ENCODE results near the gene FGF19.

The FGF19 gene

GRCh38 chr11:69685348-69685747 is 18.5 kb downstream of the FGF19 start:
- DNase-seq, result no peak
- no peak for TF ChIP-seq CTCF (IDR thresholded peaks at IDR 0.05; ENCODE audit: low read depth, low read length)
- Histone ChIP-seq H3K9me3 (ENCODE audit: severe bottlenecking) (no peaks in the 10 kb centered on the region), H3K4me3 (ENCODE audit: low read depth, low read length) (no peak overlapping the region), H3K27me3 (ENCODE audit: insufficient read depth, low read depth, severe bottlenecking) (peaks cover 5% of the 10 kb centered on the region), H3K36me3 (no peaks in the 10 kb centered on the region), H3K27ac (no peak overlapping the region)

GRCh38 chr11:69684651-69685050 is 19.2 kb downstream of the FGF19 start:
- no peak for DNase-seq
- no peaks in the 10 kb centered on the region for H3K9me3 ChIP-seq (ENCODE audit: severe bottlenecking)
- H3K4me3 ChIP-seq (ENCODE audit: low read depth, low read length), result no peak overlapping the region
- H3K27me3 ChIP-seq (ENCODE audit: insufficient read depth, low read depth, severe bottlenecking), result peaks cover 5% of the 10 kb centered on the region
- H3K36me3 ChIP-seq, result no peaks in the 10 kb centered on the region
- no peak overlapping the region for H3K27ac ChIP-seq
- TF ChIP-seq CTCF (IDR thresholded peaks at IDR 0.05; ENCODE audit: low read depth, low read length), result no peak

- no peak overlapping the region for H3K27ac ChIP-seq
- H3K9me3 ChIP-seq (ENCODE audit: severe bottlenecking), result no peaks in the 10 kb centered on the region
- peaks cover 5% of the 10 kb centered on the region for H3K27me3 ChIP-seq (ENCODE audit: insufficient read depth, low read depth, severe bottlenecking)
- TF ChIP-seq CTCF (IDR thresholded peaks at IDR 0.05; ENCODE audit: low read depth, low read length), result peak; percentile 77
- H3K36me3 ChIP-seq, result no peaks in the 10 kb centered on the region
- H3K4me3 ChIP-seq (ENCODE audit: low read depth, low read length), result no peak overlapping the region
- DNase-seq, result peak; percentile 61
These were observed 20.0 kb downstream of the FGF19 start for GRCh38 chr11:69683764-69684333.

GRCh38 chr11:69682681-69683326 is 21.0 kb downstream of the FGF19 start:
- no peak for DNase-seq
- H3K27me3 ChIP-seq (ENCODE audit: insufficient read depth, low read depth, severe bottlenecking), result peaks cover 5% of the 10 kb centered on the region
- no peak for TF ChIP-seq CTCF (IDR thresholded peaks at IDR 0.05; ENCODE audit: low read depth, low read length)
- H3K27ac ChIP-seq, result no peak overlapping the region
- H3K36me3 ChIP-seq, result no peaks in the 10 kb centered on the region
- H3K9me3 ChIP-seq (ENCODE audit: severe bottlenecking), result no peaks in the 10 kb centered on the region
- H3K4me3 ChIP-seq (ENCODE audit: low read depth, low read length), result no peak overlapping the region

GRCh38 chr11:69682221-69682620 is 21.6 kb downstream of the FGF19 start:
- no peak for TF ChIP-seq CTCF (IDR thresholded peaks at IDR 0.05; ENCODE audit: low read depth, low read length)
- H3K4me3 ChIP-seq (ENCODE audit: low read depth, low read length), result no peak overlapping the region
- DNase-seq, result no peak
- no peak overlapping the region for H3K27ac ChIP-seq
- H3K36me3 ChIP-seq, result no peaks in the 10 kb centered on the region
- H3K9me3 ChIP-seq (ENCODE audit: severe bottlenecking), result no peaks in the 10 kb centered on the region
- H3K27me3 ChIP-seq (ENCODE audit: insufficient read depth, low read depth, severe bottlenecking), result peaks cover 5% of the 10 kb centered on the region

- Histone ChIP-seq H3K4me3 (ENCODE audit: low read depth, low read length) (no peak overlapping the region), H3K36me3 (no peaks in the 10 kb centered on the region), H3K9me3 (ENCODE audit: severe bottlenecking) (no peaks in the 10 kb centered on the region), H3K27me3 (ENCODE audit: insufficient read depth, low read depth, severe bottlenecking) (peaks cover 5% of the 10 kb centered on the region), H3K27ac (no peak overlapping the region)
- TF ChIP-seq CTCF (IDR thresholded peaks at IDR 0.05; ENCODE audit: low read depth, low read length), result no peak
- no peak for DNase-seq
These were observed 23.1 kb downstream of the FGF19 start for GRCh38 chr11:69680688-69681087.

Measured in WERI-Rb-1 (cell line).